OCI-LY3 (cell line): ENCODE results near the gene CDC25B.

ENCODE experiments used
- EZH2phosphoT487 ChIP-seq: fragments of 200-600 bp; shearing (Covaris generic); IDR thresholded peaks from 2 replicates; pipeline ENCODE4 v1.6.1; 2018; ENCODE audit warnings: antibody characterized with exemption, mixed run types, low read depth
- TF ChIP-seq, protein P1 (sequence below): fragments of 200-600, 300-600 bp; sonication (generic); IDR thresholded peaks from 2 replicates; pipeline ENCODE4 v1.5.1; 2014; ENCODE audit warnings: antibody characterized with exemption, low read length, low read depth

DNA sequence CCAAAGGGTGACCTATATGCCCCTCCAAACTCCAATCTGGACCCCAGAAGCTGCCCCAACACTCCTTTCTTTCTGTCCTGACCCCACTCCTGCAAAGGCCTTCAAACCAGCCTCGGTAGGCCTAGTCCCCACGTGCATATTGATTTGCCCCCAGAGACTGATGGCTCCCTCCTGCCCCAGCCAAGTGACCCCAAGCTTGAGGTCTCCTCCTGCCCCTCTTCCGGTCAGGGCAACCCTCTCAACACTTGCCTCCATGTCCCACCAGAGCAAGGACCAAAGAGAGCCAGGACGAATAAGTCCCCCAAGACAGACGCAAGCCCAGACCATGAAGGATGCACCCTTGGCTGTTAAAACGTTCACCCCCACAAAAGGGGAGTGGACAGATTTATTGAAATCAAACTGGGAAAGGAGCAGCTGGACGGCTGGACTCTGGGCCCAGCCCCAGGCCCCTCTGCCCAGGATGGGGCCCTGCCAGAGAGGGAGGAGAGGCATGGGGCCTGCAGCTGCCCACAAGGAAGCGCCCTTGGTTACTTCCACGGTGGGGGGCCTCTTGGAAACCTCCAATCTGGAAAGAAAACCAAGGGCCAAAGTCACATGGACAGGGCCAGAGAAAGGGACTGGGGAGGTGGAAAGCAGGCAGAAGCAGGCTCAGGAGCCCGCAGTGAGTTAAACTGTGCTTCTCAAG lies 12.5 kb upstream of the CDC25B start:
- TF ChIP-seq, protein P1, sequence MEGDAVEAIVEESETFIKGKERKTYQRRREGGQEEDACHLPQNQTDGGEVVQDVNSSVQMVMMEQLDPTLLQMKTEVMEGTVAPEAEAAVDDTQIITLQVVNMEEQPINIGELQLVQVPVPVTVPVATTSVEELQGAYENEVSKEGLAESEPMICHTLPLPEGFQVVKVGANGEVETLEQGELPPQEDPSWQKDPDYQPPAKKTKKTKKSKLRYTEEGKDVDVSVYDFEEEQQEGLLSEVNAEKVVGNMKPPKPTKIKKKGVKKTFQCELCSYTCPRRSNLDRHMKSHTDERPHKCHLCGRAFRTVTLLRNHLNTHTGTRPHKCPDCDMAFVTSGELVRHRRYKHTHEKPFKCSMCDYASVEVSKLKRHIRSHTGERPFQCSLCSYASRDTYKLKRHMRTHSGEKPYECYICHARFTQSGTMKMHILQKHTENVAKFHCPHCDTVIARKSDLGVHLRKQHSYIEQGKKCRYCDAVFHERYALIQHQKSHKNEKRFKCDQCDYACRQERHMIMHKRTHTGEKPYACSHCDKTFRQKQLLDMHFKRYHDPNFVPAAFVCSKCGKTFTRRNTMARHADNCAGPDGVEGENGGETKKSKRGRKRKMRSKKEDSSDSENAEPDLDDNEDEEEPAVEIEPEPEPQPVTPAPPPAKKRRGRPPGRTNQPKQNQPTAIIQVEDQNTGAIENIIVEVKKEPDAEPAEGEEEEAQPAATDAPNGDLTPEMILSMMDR = no peak
- TF ChIP-seq EZH2phosphoT487 = no peak
